ENCODE results near the gene ACVR1. TPM values are rescaled to one million over a fixed set of nuclear protein-coding genes. Genes with fewer than 3 reads are reported as not detected.

Gene ACVR1
- total and polyA plus RNA-seq, 2 experiments from 2014 or later, result 8.9 to 21.5 TPM

DNA sequence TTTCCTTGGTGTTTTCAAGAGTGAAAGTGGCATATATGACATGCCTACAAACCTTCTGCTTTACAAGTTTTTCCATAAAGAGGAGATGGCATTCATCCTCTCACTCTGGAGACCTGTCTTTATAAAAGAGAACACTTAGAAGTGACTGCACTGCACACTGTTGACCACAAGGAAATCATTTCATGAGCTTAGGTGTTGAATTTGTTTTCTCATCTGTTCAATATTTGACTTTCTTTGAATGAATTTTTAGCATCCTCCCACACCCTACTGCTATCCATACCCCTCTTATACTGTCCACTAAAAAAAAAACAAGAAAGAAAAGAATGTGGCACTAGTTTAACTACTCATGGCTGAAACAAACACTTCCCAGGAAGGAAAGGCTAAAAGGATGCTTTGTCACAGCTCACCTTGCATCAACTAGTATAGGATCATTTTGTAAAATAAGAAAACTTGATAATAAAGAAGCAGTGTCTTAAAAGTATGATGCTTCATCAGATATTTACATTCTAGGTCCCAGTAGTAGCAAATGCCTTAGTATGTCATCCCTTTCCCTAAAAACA is 83.0 kb downstream of the ACVR1 start:
- Mint-ChIP-seq H3K4me1 (peaks cover 4% of the 10 kb centered on the region), H3K27me3 (ENCODE audit: insufficient read depth, low read depth, poor library complexity) (no peaks in the 10 kb centered on the region), H3K4me3 (no peak overlapping the region), H3K36me3 (ENCODE audit: low read depth) (no peaks in the 10 kb centered on the region), H3K27ac (no peak overlapping the region), H3K9me3 (no peaks in the 10 kb centered on the region)
- DNase-seq (ENCODE audit: low spot score), result no peak
- Histone ChIP-seq H2AFZ (no peak overlapping the region), H3K4me1 (ENCODE audit: insufficient read depth) (no peaks in the 10 kb centered on the region), H3K4me3 (no peak overlapping the region), H3K9me2 (ENCODE audit: insufficient read depth) (no peaks in the 10 kb centered on the region), H3K27me3 (ENCODE audit: insufficient read depth) (no peaks in the 10 kb centered on the region), H4K20me1 (replicated peaks; ENCODE audit: insufficient read depth) (no peaks in the 10 kb centered on the region), H3K4me2 (no peak overlapping the region), H3K36me3 (ENCODE audit: insufficient read depth) (no peaks in the 10 kb centered on the region), H3K79me2 (replicated peaks; ENCODE audit: insufficient read depth) (no peaks in the 10 kb centered on the region; the same call in 1 of the 2 replicates), H3K27ac (ENCODE audit: low read depth) (no peak overlapping the region), H3F3A (replicated peaks; ENCODE audit: low read depth) (no peaks in the 10 kb centered on the region)
- peak; percentile 42; the same call in 2 of the 3 replicates for ATAC-seq
- TF ChIP-seq EZH2 (IDR thresholded peaks at IDR 0.05; ENCODE audit: low read depth, unreplicated experiment) (no peak), STAT1 (IDR thresholded peaks at IDR 0.05; ENCODE audit: unreplicated experiment) (no peak), JUNB (IDR thresholded peaks at IDR 0.05; ENCODE audit: unreplicated experiment) (no peak)
- TF ChIP-seq, protein P1, sequence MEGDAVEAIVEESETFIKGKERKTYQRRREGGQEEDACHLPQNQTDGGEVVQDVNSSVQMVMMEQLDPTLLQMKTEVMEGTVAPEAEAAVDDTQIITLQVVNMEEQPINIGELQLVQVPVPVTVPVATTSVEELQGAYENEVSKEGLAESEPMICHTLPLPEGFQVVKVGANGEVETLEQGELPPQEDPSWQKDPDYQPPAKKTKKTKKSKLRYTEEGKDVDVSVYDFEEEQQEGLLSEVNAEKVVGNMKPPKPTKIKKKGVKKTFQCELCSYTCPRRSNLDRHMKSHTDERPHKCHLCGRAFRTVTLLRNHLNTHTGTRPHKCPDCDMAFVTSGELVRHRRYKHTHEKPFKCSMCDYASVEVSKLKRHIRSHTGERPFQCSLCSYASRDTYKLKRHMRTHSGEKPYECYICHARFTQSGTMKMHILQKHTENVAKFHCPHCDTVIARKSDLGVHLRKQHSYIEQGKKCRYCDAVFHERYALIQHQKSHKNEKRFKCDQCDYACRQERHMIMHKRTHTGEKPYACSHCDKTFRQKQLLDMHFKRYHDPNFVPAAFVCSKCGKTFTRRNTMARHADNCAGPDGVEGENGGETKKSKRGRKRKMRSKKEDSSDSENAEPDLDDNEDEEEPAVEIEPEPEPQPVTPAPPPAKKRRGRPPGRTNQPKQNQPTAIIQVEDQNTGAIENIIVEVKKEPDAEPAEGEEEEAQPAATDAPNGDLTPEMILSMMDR (conservative IDR thresholded peaks at IDR 0.05; ENCODE audit: low read depth in 2 of 2), result peak in 1 of 2 experiments; percentile 47; a peak in 2 of 4 replicates

DNA sequence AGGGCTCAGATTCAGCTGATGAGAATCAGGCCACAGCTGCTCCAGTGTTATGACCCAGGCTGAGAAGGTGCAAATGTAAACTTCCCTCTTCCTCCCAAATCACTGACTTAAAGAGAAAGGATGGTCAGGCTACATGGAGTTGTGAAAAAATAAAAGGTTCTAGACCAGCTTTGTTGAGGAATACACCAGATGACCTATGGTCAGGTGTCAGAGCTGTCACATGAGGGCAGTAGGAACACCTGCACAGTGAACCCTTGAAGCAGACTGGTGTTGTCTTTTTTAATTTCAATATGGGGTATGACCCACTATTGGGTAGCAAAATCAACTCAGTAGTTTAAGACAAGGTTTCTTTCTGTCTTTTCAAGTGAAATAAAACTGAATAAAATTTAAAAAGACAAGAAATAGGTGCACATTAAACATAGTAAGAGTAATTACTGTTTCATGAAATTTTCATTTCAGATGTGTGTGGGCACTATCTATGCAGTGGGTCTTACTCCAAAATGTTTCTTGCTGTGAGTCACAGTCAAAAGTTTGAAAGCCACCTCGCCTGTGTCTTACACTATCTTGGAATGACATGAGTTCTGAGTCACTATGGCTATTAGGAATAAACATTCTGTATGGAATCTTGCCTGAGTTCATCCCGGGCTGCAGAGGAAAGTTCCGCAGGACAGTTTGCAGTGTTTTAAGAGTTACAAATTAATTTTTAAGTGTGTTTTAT is 83.6 kb downstream of the ACVR1 start:
- H4K20me1 ChIP-seq (replicated peaks; ENCODE audit: insufficient read depth), result no peaks in the 10 kb centered on the region
- Mint-ChIP-seq H3K4me1 (peaks cover 10% of the 10 kb centered on the region), H3K27ac (no peak overlapping the region), H3K27me3 (ENCODE audit: insufficient read depth, low read depth, poor library complexity) (no peaks in the 10 kb centered on the region), H3K9me3 (no peaks in the 10 kb centered on the region), H3K4me3 (no peak overlapping the region), H3K36me3 (ENCODE audit: low read depth) (no peaks in the 10 kb centered on the region)
- DNase-seq (ENCODE audit: low spot score) (no peak), ATAC-seq (no peak)
- H3K79me2 ChIP-seq (replicated peaks; ENCODE audit: insufficient read depth), result no peaks in the 10 kb centered on the region; the same call in 1 of the 2 replicates
- H3K9me2 ChIP-seq (ENCODE audit: insufficient read depth), result no peaks in the 10 kb centered on the region
- no peaks in the 10 kb centered on the region for H3F3A ChIP-seq (replicated peaks; ENCODE audit: low read depth)
- H3K4me1 ChIP-seq (ENCODE audit: insufficient read depth), result peaks cover 6% of the 10 kb centered on the region
- no peaks in the 10 kb centered on the region for H3K36me3 ChIP-seq (ENCODE audit: insufficient read depth)
- H3K4me2 ChIP-seq, result no peak overlapping the region
- H2AFZ ChIP-seq, result no peak overlapping the region
- H3K4me3 ChIP-seq, result no peak overlapping the region
- H3K27me3 ChIP-seq (ENCODE audit: insufficient read depth), result no peaks in the 10 kb centered on the region
- H3K27ac ChIP-seq (ENCODE audit: low read depth), result no peak overlapping the region
- TF ChIP-seq, protein P2, sequence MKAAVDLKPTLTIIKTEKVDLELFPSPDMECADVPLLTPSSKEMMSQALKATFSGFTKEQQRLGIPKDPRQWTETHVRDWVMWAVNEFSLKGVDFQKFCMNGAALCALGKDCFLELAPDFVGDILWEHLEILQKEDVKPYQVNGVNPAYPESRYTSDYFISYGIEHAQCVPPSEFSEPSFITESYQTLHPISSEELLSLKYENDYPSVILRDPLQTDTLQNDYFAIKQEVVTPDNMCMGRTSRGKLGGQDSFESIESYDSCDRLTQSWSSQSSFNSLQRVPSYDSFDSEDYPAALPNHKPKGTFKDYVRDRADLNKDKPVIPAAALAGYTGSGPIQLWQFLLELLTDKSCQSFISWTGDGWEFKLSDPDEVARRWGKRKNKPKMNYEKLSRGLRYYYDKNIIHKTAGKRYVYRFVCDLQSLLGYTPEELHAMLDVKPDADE (IDR thresholded peaks at IDR 0.05), result no peak
- TF ChIP-seq CREB1 (CRISPR knock-in tag; IDR thresholded peaks at IDR 0.05; ENCODE audit: low read depth) (no peak), EZH2 (IDR thresholded peaks at IDR 0.05; ENCODE audit: low read depth, unreplicated experiment) (no peak), POLR2AphosphoS5 (IDR thresholded peaks at IDR 0.05; ENCODE audit: low read depth) (no peak), NANOG (IDR thresholded peaks at IDR 0.05; ENCODE audit: borderline replicate concordance) (no peak)
- TF ChIP-seq, protein P3, sequence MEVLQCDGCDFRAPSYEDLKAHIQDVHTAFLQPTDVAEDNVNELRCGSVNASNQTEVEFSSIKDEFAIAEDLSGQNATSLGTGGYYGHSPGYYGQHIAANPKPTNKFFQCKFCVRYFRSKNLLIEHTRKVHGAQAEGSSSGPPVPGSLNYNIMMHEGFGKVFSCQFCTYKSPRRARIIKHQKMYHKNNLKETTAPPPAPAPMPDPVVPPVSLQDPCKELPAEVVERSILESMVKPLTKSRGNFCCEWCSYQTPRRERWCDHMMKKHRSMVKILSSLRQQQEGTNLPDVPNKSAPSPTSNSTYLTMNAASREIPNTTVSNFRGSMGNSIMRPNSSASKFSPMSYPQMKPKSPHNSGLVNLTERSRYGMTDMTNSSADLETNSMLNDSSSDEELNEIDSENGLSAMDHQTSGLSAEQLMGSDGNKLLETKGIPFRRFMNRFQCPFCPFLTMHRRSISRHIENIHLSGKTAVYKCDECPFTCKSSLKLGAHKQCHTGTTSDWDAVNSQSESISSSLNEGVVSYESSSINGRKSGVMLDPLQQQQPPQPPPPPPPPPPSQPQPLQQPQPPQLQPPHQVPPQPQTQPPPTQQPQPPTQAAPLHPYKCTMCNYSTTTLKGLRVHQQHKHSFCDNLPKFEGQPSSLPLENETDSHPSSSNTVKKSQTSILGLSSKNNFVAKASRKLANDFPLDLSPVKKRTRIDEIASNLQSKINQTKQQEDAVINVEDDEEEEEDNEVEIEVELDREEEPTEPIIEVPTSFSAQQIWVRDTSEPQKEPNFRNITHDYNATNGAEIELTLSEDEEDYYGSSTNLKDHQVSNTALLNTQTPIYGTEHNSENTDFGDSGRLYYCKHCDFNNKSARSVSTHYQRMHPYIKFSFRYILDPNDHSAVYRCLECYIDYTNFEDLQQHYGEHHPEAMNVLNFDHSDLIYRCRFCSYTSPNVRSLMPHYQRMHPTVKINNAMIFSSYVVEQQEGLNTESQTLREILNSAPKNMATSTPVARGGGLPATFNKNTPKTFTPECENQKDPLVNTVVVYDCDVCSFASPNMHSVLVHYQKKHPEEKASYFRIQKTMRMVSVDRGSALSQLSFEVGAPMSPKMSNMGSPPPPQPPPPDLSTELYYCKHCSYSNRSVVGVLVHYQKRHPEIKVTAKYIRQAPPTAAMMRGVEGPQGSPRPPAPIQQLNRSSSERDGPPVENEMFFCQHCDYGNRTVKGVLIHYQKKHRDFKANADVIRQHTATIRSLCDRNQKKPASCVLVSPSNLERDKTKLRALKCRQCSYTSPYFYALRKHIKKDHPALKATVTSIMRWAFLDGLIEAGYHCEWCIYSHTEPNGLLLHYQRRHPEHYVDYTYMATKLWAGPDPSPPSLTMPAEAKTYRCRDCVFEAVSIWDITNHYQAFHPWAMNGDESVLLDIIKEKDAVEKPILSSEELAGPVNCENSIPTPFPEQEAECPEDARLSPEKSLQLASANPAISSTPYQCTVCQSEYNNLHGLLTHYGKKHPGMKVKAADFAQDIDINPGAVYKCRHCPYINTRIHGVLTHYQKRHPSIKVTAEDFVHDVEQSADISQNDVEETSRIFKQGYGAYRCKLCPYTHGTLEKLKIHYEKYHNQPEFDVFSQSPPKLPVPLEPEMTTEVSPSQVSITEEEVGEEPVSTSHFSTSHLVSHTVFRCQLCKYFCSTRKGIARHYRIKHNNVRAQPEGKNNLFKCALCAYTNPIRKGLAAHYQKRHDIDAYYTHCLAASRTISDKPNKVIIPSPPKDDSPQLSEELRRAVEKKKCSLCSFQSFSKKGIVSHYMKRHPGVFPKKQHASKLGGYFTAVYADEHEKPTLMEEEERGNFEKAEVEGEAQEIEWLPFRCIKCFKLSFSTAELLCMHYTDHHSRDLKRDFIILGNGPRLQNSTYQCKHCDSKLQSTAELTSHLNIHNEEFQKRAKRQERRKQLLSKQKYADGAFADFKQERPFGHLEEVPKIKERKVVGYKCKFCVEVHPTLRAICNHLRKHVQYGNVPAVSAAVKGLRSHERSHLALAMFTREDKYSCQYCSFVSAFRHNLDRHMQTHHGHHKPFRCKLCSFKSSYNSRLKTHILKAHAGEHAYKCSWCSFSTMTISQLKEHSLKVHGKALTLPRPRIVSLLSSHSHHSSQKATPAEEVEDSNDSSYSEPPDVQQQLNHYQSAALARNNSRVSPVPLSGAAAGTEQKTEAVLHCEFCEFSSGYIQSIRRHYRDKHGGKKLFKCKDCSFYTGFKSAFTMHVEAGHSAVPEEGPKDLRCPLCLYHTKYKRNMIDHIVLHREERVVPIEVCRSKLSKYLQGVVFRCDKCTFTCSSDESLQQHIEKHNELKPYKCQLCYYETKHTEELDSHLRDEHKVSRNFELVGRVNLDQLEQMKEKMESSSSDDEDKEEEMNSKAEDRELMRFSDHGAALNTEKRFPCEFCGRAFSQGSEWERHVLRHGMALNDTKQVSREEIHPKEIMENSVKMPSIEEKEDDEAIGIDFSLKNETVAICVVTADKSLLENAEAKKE (CRISPR knock-in tag; IDR thresholded peaks at IDR 0.05), result no peak
- TF ChIP-seq, protein P1 (conservative IDR thresholded peaks at IDR 0.05; ENCODE audit: low read depth in 2 of 2), result no peak

Data from GM23338 (cell line).